SU-DHL-6 (cell line): ENCODE results near the gene CTDSPL.

ENCODE experiments used
- CTCF ChIP-seq: fragments of 200-600 bp; sonication (generic); IDR thresholded peaks from one replicate; pipeline ENCODE4 v1.5.1; 2017; ENCODE audit warnings: antibody characterized with exemption, mild to moderate bottlenecking, low read length, moderate library complexity; ENCODE audit not compliant: insufficient read depth, poor library complexity, severe bottlenecking
- EZH2phosphoT487 ChIP-seq: fragments of 200-600 bp; sonication (generic), shearing (Covaris generic); conservative IDR thresholded peaks from 2 replicates; pipeline ENCODE4 v1.6.1; 2018; ENCODE audit warnings: mild to moderate bottlenecking, antibody characterized with exemption, low read length, moderate library complexity, mixed read lengths

GRCh38 chr3:37859908-37860199, 1.8 kb upstream of the CTDSPL start:
- no peak for TF ChIP-seq EZH2phosphoT487
- no peak for TF ChIP-seq CTCF
